GM23338 (cell line): Measurements from ENCODE around the gene OTUD3. TPM values are rescaled to one million over a fixed set of nuclear protein-coding genes. Genes with fewer than 3 reads are reported as not detected.

ENCODE experiments used
- ATAC-seq: fragments of 200-7000 bp; cut with Tn5 transposase; 3 replicates; pipeline ENCODE4 v1.9.1; 2020
- DNase-seq: peaks from one replicate; pipeline ENCODE4 v3.0.0-alpha.2; 2015; ENCODE audit warnings: low spot score
- H2AFZ ChIP-seq: fragments of 200-600 bp; sonication (generic); 2 replicates; pipeline ENCODE4 v1.8.0; 2016; ENCODE audit warnings: antibody characterized with exemption, mild to moderate bottlenecking, moderate library complexity
- H3F3A ChIP-seq: fragments of 200-600 bp; sonication (generic); replicated peaks from 2 replicates; pipeline ENCODE4 v1.8.0; 2017; ENCODE audit warnings: antibody characterized with exemption, mixed run types, low read depth
- H3K27ac ChIP-seq: fragments of 200-600 bp; sonication (generic); 2 replicates; pipeline ENCODE4 v1.6.1; 2016; ENCODE audit warnings: low read depth
- H3K27me3 ChIP-seq: fragments of 200-600 bp; sonication (generic); 2 replicates; pipeline ENCODE4 v1.8.0; 2016; ENCODE audit warnings: mild to moderate bottlenecking, mixed run types, moderate library complexity; ENCODE audit not compliant: insufficient read depth
- H3K36me3 ChIP-seq: fragments of 200-600 bp; sonication (generic); 2 replicates; pipeline ENCODE4 v1.8.0; 2016; ENCODE audit warnings: mild to moderate bottlenecking; ENCODE audit not compliant: insufficient read depth
- H3K4me1 ChIP-seq: fragments of 200-600 bp; sonication (generic); 2 replicates; pipeline ENCODE4 v1.8.0; 2016; ENCODE audit warnings: mild to moderate bottlenecking, moderate library complexity; ENCODE audit not compliant: insufficient read depth
- H3K4me2 ChIP-seq: fragments of 200-600 bp; sonication (generic); 2 replicates; pipeline ENCODE4 v1.7.1; 2017; ENCODE audit warnings: mixed run types
- H3K4me3 ChIP-seq: fragments of 200-600 bp; sonication (generic); 2 replicates; pipeline ENCODE4 v1.6.1; 2016; ENCODE audit warnings: mixed run types
- H3K79me2 ChIP-seq: fragments of 200-600 bp; sonication (generic); replicated peaks from 2 replicates; pipeline ENCODE4 v1.8.0; 2017; ENCODE audit warnings: mild to moderate bottlenecking; ENCODE audit not compliant: insufficient read depth
- H3K9me2 ChIP-seq: fragments of 200-600 bp; sonication (generic); 2 replicates; pipeline ENCODE4 v1.8.0; 2017; ENCODE audit not compliant: insufficient read depth
- H4K20me1 ChIP-seq: fragments of 200-600 bp; sonication (generic); replicated peaks from 2 replicates; pipeline ENCODE4 v1.8.0; 2017; ENCODE audit warnings: mild to moderate bottlenecking; ENCODE audit not compliant: insufficient read depth
- H3K27ac Mint-ChIP-seq: 2 replicates; pipeline ENCODE4 v1.8.0; 2020; ENCODE audit warnings: inconsistent platforms, mild to moderate bottlenecking, moderate library complexity, mixed read lengths
- H3K27me3 Mint-ChIP-seq: 3 replicates; pipeline ENCODE4 v1.8.0; 2022; ENCODE audit warnings: low read depth, mild to moderate bottlenecking, moderate library complexity, mixed read lengths, inconsistent platforms; ENCODE audit not compliant: insufficient read depth, poor library complexity
- H3K36me3 Mint-ChIP-seq: 3 replicates; pipeline ENCODE4 v1.8.0; 2021; ENCODE audit warnings: low read depth, mild to moderate bottlenecking, inconsistent platforms, moderate library complexity, mixed read lengths
- H3K4me1 Mint-ChIP-seq: 3 replicates; pipeline ENCODE4 v1.8.0; 2020; ENCODE audit warnings: mild to moderate bottlenecking, inconsistent platforms, mixed read lengths
- H3K4me3 Mint-ChIP-seq: 3 replicates; pipeline ENCODE4 v1.8.0; 2021; ENCODE audit warnings: moderate library complexity, mild to moderate bottlenecking, inconsistent platforms, mixed read lengths
- H3K9me3 Mint-ChIP-seq: 3 replicates; pipeline ENCODE4 v1.8.0; 2020; ENCODE audit warnings: moderate library complexity, mild to moderate bottlenecking, inconsistent platforms, mixed read lengths
- CREB1 ChIP-seq: fragments of 250-450 bp; sonication (Bioruptor Pico); IDR thresholded peaks from 2 replicates; pipeline ENCODE4 v1.5.0; 2020; ENCODE audit warnings: low read depth, mild to moderate bottlenecking, moderate library complexity
- CTCF ChIP-seq, 2 experiments: fragments of 200-600 bp in 1 of 2; sonication (generic) in 1 of 2; conservative IDR thresholded peaks; 2 replicates each; pipeline versions ENCODE4 v1.5.1 to v1.6.1; 2016 to 2017; ENCODE audit warnings: antibody characterized with exemption in 2 of 2, low read depth in 2 of 2, mild to moderate bottlenecking in 2 of 2, moderate library complexity in 1 of 2
- ETS1 ChIP-seq: IDR thresholded peaks from 2 replicates; pipeline ENCODE4 v1.6.1; 2016; ENCODE audit warnings: antibody characterized with exemption
- NANOG ChIP-seq: IDR thresholded peaks from 2 replicates; pipeline ENCODE4 v1.6.1; 2016; ENCODE audit warnings: antibody characterized with exemption, borderline replicate concordance
- POLR2AphosphoS5 ChIP-seq: IDR thresholded peaks from 2 replicates; pipeline ENCODE4 v1.6.1; 2016; ENCODE audit warnings: antibody characterized with exemption, low read depth
- REST ChIP-seq: IDR thresholded peaks from one replicate; pipeline ENCODE4 v1.6.1; 2018; ENCODE audit warnings: antibody characterized with exemption; ENCODE audit not compliant: unreplicated experiment
- STAT1 ChIP-seq: IDR thresholded peaks from one replicate; pipeline ENCODE4 v1.6.1; 2016; ENCODE audit warnings: antibody characterized with exemption; ENCODE audit not compliant: unreplicated experiment
- ZNF114 ChIP-seq: fragments of 250-450 bp; sonication (Bioruptor Pico); IDR thresholded peaks from 2 replicates; pipeline ENCODE4 v1.5.0; 2020; ENCODE audit warnings: mild to moderate bottlenecking, moderate library complexity
- ZNF462 ChIP-seq: fragments of 250-450 bp; sonication (Bioruptor Pico); IDR thresholded peaks from 2 replicates; pipeline ENCODE4 v1.5.0; 2020; ENCODE audit warnings: mild to moderate bottlenecking, moderate library complexity
- polyA plus RNA-seq: library from polyadenylated mRNA; unstranded; fragments of >200 nt; fragmentation: Nextera tagmentation; extraction: Ambion mirVana; gene quantifications from 2 replicates; pipeline ENCODE4 v1.2.1, GENCODE V29; 2016
- total RNA-seq: library from RNA; depleted of rRNA; stranded (reverse); fragments of >200 nt; shearing (Covaris generic); gene quantifications from 2 replicates; pipeline ENCODE4 v1.2.3, GENCODE V29; 2014

OTUD3 gene
- total and polyA plus RNA-seq, 2 experiments from 2014 or later: 3.0 to 12.9 TPM

- no peak for TF ChIP-seq ZNF462 (CRISPR knock-in tag)
- no peak for TF ChIP-seq STAT1
- TF ChIP-seq REST: no peak
- TF ChIP-seq CREB1: no peak
These were observed 44.3 kb upstream of the OTUD3 start (continued) for GRCh38 chr1:19837866-19838265.

GRCh38 chr1:19840228-19840627 lies 42.0 kb upstream of the OTUD3 start:
- H3K27me3 Mint-ChIP-seq: no peaks in the 10 kb centered on the region
- H3K36me3 ChIP-seq: no peaks in the 10 kb centered on the region
- no peaks in the 10 kb centered on the region for H3K27me3 ChIP-seq
- no peak overlapping the region for H3K4me2 ChIP-seq
- H3K4me1 Mint-ChIP-seq: peaks cover 5% of the 10 kb centered on the region
- no peaks in the 10 kb centered on the region for H3K9me2 ChIP-seq
- no peaks in the 10 kb centered on the region for H3K79me2 ChIP-seq
- no peak overlapping the region for H2AFZ ChIP-seq
- no peaks in the 10 kb centered on the region for H3K4me1 ChIP-seq
- H3K4me3 ChIP-seq: no peak overlapping the region
- no peaks in the 10 kb centered on the region for H4K20me1 ChIP-seq
- H3K4me3 Mint-ChIP-seq: no peak overlapping the region
- no peaks in the 10 kb centered on the region for H3K36me3 Mint-ChIP-seq
- no peaks in the 10 kb centered on the region for H3F3A ChIP-seq
- no peak overlapping the region for H3K27ac ChIP-seq
- H3K27ac Mint-ChIP-seq: no peak overlapping the region
- ATAC-seq: no peak
- no peak for DNase-seq
- H3K9me3 Mint-ChIP-seq: no peaks in the 10 kb centered on the region
- no peak for TF ChIP-seq CREB1
- no peak for TF ChIP-seq REST
- no peak for TF ChIP-seq STAT1
- TF ChIP-seq ETS1: no peak
- no peak for TF ChIP-seq POLR2AphosphoS5
- TF ChIP-seq ZNF114 (CRISPR knock-in tag): no peak
- no peak for TF ChIP-seq CTCF (conservative IDR thresholded peaks at IDR 0.05; ENCODE audit: low read depth in 2 of 2)
- no peak for TF ChIP-seq NANOG
